ENCODE measurements around the gene FXR2. TPM values are rescaled to one million over a fixed set of nuclear protein-coding genes. Genes with fewer than 3 reads are reported as not detected.

The FXR2 gene
- 41.4 and 45.7 TPM in 2 replicates for total RNA-seq

DNA sequence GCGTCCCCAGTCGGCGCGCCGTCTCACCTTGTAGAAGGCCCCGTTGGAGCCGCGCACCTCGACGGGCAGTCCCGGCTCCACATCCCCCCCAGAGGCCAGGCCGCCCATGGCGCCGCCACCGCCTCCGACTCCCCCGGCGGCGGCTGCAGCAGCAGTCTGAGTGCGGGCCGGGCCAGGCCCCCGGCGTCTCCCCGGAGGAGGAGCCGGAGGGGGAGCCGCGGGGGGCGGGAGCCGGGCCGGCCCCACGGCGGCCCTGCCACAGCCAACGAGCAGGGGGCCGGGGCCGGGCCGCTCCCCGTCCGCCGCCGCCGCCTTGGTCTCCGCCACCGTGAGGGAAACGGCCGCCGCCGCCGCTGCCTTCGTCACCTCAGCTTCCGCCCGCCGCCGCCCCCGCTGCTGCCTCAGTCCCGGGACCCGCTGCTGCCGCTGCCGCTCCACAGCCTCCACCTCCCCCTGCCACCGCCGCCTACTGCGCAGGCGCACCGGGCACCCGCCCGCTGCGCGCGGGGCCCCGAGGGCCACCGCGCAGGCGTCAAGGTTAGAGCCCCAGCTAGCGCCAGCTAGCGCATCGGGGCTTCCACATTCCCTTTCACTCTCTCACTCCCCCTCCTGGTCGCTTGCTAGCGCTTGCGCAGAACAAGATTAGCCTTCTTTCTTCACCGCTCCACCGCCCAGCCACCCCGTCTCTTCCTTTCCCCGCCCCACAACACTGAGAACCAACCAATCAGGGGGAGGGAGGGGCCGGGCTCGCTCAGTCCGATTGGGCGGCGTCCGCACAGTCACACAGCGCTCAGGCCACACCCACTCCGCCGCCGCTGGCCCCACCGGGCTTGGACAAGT, at the start of gene FXR2:
FXR2 (minus strand) TSS at position 473 of the 840 bp plus-strand sequence; CDS start at position 108, 365 bp downstream.

DNA sequence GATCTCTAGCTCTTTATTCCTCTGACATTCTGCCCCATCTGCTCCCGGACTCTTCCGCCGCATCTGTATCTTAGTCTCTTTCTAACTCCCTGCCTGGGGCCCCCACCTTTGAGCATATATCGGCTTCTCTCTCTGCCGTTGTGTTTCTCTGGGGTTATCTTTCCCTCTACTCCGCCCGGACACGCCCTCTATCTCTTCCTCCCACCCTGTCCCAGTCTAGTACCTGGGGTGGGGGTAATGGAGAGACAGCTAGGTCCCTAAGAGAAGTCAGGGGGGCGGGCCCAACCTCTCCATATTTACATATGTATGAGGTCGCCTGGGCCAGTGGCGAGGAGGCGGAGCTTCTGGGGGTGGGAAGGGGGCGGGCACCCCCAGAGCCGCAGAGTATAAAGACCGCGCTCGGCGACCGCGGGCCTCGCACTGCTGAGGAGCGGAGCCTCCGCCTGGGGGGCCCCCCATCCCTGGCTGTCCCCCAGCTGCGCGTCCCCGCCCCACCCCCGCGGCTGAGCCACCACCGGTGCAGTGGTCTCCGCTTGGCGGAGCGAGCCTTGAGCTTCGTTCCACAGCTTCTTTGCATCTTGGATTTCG, 35.9 kb upstream of the FXR2 start, which contains the start of gene ATP1B2:
ATP1B2 (plus strand) TSS at position 418 of the 588 bp plus-strand sequence. CDS start 593 bp downstream, outside the sequence.

DNA sequence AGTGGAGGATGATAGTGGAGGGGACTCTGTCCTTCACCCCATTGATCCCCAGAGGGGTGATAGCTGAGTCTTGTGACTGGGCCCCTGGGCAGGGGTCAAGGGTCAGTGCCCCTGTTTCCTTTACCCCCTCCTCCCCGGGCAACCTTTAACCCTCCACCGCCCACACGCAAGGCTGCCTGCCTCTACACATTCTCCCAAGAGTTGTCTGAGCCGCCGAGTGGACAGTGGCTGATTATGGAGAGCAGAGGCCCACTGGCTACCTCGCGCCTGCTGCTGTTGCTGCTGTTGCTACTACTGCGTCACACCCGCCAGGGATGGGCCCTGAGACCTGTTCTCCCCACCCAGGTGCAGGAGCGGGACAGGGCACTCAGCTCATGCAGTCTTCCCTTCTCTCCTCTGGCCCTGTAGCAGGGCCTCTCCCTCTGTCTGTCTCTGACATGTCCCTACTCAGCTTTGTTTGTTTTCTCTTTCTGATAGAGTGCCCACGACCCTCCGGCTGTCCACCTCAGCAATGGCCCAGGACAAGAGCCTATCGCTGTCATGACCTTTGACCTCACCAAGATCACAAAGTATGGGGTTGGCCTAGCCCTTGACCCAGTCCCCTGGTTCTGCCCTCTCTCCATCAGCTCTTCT, 15.4 kb upstream of the FXR2 start, which contains the start of gene SHBG:
SHBG (plus strand) TSS at position 197 of the 633 bp plus-strand sequence; CDS start at position 235, 38 bp downstream.

DNA sequence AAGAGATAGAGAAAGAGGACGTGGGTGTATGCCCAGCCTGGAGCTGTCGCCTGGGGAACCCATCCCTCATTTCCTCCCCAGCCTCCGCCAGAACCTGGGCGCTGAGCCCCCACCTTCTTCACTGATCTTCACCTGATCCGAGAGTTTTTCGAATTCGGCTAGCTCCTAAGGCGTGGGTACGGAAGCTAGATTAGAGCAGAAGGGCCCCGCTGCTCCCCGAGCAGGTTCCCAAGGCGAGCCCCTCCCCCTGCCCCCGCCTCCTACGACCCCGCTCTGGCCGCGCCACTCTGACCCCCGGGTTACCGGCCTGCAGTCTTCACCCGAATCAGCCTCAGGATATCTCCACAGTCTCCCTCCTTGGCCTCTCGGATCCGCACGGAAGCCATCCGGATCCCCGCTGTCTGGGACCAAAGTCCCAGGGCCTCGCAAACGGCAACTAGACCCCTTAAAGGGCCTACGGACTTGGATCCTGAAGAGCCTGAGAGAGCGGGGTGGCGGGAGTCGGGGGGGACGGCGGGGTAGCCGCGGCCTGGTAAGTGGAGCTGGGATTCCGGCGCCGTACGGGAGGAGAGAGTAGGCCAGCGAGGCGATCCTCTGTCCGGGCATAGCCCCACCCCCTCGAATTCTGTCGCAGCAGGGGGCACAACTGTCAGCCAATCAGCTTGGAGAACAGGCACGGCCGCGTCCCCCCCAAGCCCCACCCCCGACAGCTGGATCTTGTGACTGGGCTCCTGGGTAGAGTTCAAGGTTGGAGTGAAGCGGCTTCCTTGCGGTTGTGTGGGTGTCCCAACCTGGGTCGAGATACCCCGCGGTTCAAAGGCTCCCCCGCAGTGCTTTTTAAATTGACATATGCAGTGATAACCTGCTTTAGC, 12.8 kb upstream of the FXR2 start, which contains the start of gene SAT2:
SAT2 (minus strand) TSS at position 572 of the 872 bp plus-strand sequence; CDS start at position 386, 186 bp downstream.

DNA sequence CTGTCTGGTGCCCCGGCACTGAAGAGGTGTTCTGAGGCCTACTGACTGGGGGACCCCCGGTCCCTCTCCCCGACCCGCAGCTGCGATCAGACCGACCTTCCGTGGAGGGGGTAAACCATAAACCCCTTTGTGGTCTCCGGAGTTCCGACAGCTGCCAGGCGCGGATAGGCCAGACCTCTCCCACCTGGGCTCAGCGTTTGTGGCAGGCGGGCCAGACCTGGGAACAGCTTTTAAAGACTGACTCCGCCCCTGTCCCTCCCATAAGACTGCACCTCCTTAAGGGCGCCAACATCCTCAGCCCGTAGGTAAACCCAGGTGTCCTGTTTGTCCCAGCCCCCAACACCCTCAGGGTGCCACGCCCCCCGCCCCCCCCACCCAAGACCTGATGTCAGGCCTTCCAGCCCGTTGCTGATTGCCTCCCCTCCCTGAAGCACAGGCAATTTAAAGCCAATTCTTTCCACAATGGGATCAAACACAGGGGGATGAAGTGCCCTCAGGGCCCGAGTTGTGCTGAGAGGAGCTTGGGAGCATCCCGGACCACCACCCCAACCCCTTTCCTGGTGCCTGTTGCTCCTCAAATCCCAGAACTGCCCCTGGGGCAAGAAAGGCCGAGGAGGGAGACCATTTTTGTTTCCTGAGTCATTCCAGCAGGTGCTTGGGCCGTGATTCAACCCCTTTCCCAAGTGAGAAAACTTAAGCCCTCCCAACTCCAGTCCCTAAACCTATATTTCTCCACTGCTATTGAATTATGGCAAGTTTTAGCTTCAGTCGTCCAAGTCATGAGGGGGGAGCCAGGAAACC, 24.6 kb downstream of the FXR2 start, which contains the start of gene SOX15:
SOX15 (minus strand) TSS at position 204 of the 801 bp plus-strand sequence. CDS start 418 bp downstream, outside the sequence.

DNA sequence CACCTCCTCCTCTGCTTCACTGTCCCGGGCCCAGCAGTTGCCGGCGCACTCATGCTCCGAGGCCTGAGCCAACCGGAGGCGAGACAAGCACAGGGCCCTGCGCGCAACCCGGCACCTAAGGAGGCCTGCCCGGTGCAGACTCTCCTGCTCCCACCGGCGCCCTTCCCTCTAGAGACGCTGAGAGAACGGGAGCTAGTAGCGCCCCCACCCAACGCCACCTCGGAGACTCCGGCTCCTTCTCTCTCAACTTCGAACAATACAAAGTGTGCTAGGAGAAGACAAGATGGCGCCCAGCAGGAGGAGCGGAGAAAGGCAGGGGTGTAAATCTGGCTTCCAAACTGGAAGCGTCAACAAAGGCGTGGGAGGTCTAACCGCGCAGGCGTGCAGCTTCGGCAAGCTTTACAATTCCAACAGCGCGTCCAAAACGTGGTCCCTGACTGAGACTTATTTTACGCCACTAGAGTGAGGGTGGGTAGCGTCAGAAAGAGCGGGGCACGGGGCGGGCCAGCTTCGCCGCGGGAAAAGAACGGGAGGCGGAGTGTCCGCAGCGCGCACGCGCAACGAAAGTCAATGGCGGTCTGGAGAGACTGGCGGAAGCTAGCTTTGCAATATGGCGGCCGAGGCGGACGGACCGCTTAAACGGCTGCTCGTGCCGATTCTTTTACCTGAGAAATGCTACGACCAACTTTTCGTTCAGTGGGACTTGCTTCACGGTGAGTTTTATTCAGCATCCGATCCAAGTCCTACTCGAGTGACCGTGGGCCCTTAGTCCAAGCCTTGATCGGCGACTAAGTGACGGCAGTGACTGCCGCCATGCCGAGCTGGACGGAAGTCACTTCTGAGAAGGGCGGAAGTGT, 31.2 kb downstream of the FXR2 start, which contains the start of gene MPDU1:
MPDU1 (plus strand) TSS at position 600 of the 857 bp plus-strand sequence; CDS start at position 611, 11 bp downstream.

DNA sequence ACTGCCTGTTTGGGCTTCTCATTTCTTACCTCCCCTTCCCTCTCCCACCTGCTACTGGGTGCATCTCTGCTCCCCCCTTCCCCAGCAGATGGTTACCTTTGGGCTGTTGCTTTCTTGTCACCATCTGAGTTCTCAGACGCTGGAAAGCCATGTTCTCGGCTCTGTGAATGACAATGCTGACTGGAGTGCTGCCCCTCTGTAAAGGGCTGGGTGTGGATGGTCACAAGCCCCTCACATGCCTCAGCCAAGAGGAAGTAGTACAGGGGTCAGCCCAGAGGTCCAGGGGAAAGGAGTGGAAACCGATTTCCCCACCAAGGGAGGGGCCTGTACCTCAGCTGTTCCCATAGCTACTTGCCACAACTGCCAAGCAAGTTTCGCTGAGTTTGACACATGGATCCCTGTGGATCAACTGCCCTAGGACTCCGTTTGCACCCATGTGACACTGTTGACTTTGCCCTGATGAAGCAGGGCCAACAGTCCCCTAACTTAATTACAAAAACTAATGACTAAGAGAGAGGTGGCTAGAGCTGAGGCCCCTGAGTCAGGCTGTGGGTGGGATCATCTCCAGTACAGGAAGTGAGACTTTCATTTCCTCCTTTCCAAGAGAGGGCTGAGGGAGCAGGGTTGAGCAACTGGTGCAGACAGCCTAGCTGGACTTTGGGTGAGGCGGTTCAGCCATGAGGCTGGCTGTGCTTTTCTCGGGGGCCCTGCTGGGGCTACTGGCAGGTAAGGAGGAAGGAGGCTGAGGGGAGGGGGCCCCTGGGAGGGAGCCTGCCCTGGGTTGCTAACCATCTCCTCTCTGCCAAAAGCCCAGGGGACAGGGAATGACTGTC, 35.5 kb downstream of the FXR2 start, which contains the start of gene CD68:
CD68 (plus strand) TSS at position 638 of the 833 bp plus-strand sequence; CDS start at position 678, 40 bp downstream.

DNA sequence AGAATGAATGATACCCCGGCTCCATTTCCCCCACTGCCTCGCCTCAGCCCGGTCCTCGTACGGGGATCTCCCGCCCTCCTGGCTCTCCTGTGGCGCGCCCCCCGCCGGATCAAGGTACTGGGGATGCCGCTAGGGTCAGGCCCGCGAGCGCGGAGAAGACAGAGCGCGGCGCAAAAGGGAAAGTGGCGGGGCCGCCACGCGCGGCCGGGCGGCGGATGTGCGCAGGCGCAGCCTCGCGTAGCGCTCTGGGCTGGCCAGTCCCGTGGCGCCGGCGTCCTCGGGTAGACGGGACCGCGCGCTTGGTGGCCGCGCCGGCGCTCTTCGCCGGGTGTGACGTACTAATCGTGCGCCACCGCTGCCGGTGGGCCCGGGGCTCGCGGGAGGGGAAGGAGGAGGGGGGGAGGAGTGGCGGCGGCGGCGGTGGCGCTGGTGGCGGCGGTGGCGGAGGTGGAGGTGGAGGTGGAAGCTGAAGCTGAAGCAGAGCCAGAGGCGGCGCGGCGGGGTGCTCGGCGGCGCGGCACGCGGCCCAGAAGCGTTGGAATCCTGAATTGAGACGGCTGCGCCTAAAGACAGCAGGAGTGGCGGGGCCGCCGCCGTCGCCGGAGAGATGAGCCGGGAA, 53.0 kb downstream of the FXR2 start, which contains the start of gene SENP3:
SENP3 (plus strand) TSS at position 331 of the 619 bp plus-strand sequence. CDS start 1,158 bp downstream, outside the sequence.

DNA sequence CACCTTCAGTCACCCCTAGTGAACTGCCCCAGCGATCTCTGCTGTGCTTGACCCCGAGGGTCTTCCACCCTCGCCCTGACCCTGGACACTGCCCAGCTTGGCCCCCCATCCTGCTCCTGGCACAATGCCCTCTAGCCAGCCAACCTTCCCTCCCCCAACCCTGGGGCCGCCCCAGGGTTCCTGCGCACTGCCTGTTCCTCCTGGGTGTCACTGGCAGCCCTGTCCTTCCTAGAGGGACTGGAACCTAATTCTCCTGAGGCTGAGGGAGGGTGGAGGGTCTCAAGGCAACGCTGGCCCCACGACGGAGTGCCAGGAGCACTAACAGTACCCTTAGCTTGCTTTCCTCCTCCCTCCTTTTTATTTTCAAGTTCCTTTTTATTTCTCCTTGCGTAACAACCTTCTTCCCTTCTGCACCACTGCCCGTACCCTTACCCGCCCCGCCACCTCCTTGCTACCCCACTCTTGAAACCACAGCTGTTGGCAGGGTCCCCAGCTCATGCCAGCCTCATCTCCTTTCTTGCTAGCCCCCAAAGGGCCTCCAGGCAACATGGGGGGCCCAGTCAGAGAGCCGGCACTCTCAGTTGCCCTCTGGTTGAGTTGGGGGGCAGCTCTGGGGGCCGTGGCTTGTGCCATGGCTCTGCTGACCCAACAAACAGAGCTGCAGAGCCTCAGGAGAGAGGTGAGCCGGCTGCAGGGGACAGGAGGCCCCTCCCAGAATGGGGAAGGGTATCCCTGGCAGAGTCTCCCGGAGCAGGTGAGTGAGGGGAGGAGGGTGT, 56.0 kb downstream of the FXR2 start, which contains the start of gene TNFSF13:
TNFSF13 (plus strand) TSS at position 207 of the 776 bp plus-strand sequence; CDS start at position 497, 290 bp downstream.

DNA sequence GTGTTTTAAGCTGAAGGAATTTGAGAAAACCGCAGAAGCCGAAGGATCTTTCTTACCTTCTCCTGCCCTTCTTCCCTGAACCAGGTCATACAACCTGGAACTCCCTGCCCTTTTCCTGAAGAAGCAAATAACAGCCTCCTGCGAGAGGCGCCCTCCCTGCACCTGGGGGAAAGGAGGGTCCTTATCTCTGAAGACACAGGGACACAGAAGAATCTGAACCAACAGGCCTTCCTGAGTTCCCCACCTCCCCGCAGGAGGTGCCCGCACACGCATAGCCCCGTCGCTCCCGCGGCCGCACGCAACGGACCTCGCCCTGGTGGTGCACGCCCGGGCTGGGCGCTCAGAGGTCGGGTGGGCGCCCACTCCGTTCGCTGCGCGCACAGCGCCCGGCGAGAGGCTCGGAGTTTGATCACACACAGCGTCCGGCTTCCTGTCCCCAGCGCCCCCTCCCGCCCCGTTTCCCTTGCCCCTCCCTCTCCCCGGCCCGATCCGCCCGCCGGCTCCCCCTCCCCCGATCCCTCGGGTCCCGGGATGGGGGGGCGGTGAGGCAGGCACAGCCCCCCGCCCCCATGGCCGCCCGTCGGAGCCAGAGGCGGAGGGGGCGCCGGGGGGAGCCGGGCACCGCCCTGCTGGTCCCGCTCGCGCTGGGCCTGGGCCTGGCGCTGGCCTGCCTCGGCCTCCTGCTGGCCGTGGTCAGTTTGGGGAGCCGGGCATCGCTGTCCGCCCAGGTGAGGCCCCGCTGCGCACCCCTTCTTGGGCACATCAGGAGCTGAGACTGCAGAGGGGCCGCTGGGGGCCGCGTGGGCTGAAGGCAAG, 65.9 kb downstream of the FXR2 start, which contains the start of gene TNFSF12:
TNFSF12 (plus strand) TSS at position 474 of the 816 bp plus-strand sequence; CDS start at position 570, 96 bp downstream.

Other genes with a start within 250 kb of the FXR2 start
- gene TNK1, start 233.8 kb downstream of the FXR2 start, total RNA-seq: 0.37 and 0.57 TPM in 2 replicates
- gene PLSCR3, start 220.4 kb downstream of the FXR2 start, total RNA-seq: 13.9 and 14.4 TPM in 2 replicates
- 105 and 158 TPM in 2 replicates for gene TMEM256, start 210.8 kb downstream of the FXR2 start, total RNA-seq
- gene NLGN2, start 207.1 kb downstream of the FXR2 start, total RNA-seq: 4.1 and 6.3 TPM in 2 replicates
- not detected in 2 replicates for gene SPEM1, start 194.6 kb downstream of the FXR2 start, total RNA-seq
- not detected in 2 replicates for gene SPEM2, start 189.3 kb downstream of the FXR2 start, total RNA-seq
- gene SPEM3, start 186.0 kb downstream of the FXR2 start, total RNA-seq: not detected in 2 replicates
- 0.71 and 0.74 TPM in 2 replicates for gene TMEM102, start 179.5 kb downstream of the FXR2 start, total RNA-seq
- 0.71 and 3.4 TPM in 2 replicates for gene FGF11, start 175.4 kb downstream of the FXR2 start, total RNA-seq
- gene CHRNB1, start 169.8 kb downstream of the FXR2 start, total RNA-seq: 5.9 and 7.3 TPM in 2 replicates
- 14.8 and 19.0 TPM in 2 replicates for gene ZBTB4, start 135.3 kb downstream of the FXR2 start, total RNA-seq
- not detected in 2 replicates for gene SLC35G6, start 133.5 kb downstream of the FXR2 start, total RNA-seq
- 65.1 and 79.0 TPM in 2 replicates for gene POLR2A, start 130.5 kb downstream of the FXR2 start, total RNA-seq
- 2.1 and 4.4 TPM in 2 replicates for gene TNFSF12, start 65.8 kb downstream of the FXR2 start, total RNA-seq
- gene TNFSF13, start 56.1 kb downstream of the FXR2 start, total RNA-seq: 0.71 and 0.74 TPM in 2 replicates
- 61.0 and 67.3 TPM in 2 replicates for gene SENP3, start 53.0 kb downstream of the FXR2 start, total RNA-seq
- 11.2 and 16.3 TPM in 2 replicates for gene CD68, start 35.3 kb downstream of the FXR2 start, total RNA-seq
- gene MPDU1, start 31.0 kb downstream of the FXR2 start, total RNA-seq: 54.0 and 54.8 TPM in 2 replicates
- 0.14 and 0.18 TPM in 2 replicates for gene SOX15, start 24.8 kb downstream of the FXR2 start, total RNA-seq
- gene SAT2, start 12.9 kb upstream of the FXR2 start, total RNA-seq: 52.7 and 54.0 TPM in 2 replicates
- gene SHBG, start 15.2 kb upstream of the FXR2 start, total RNA-seq: 0.57 and 148 TPM in 2 replicates
- not detected in 2 replicates for gene ATP1B2, start 36.0 kb upstream of the FXR2 start, total RNA-seq
- gene TP53, start 72.6 kb upstream of the FXR2 start, total RNA-seq: 16.9 and 18.7 TPM in 2 replicates
- gene WRAP53, start 73.6 kb upstream of the FXR2 start, total RNA-seq: 3.1 and 3.4 TPM in 2 replicates
- 0.09 and 0.28 TPM in 2 replicates for gene EFNB3, start 90.3 kb upstream of the FXR2 start, total RNA-seq
- gene DNAH2, start 102.8 kb upstream of the FXR2 start, total RNA-seq: 0.57 and 1.8 TPM in 2 replicates
- 4.8 and 7.7 TPM in 2 replicates for gene KDM6B, start 219.3 kb upstream of the FXR2 start, total RNA-seq
- gene TMEM88, start 240.2 kb upstream of the FXR2 start, total RNA-seq: 0.14 and 0.28 TPM in 2 replicates
- gene NAA38, start 242.7 kb upstream of the FXR2 start, total RNA-seq: 96.1 and 113 TPM in 2 replicates
- 6.0 and 8.2 TPM in 2 replicates for gene CYB5D1, start 243.1 kb upstream of the FXR2 start, total RNA-seq